Measurements from ENCODE around the gene NCAPG2.
"Not testable (repeated sequence)": the region's sequence is repeated elsewhere in the genome, so short reads cannot be mapped to it uniquely, and the experiment has no call there.

Gene NCAPG2

DNA sequence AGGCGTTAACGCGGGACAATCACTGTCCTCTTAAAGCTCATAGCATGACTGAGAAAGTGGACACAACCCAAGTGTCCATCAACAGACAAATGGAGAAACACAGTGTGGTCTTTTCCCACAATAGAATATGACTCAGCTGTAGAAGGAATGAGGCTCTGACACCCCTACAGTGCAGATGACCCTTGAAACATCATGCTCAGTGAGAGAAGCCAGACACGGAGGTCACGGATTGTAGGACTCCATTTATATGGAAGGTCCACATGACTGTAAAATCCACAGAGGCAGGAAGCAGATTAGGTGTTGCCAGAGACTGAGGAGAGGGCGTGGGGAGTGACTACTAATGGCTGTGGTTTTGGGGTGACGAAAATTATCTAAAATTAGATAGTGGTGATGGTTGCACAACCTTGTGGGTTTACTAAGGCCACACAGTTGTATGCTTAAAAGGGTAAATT, 6.1 kb upstream of the NCAPG2 start:
- H3K4me3 ChIP-seq (ENCODE audit: low read depth, low read length) = no peak overlapping the region
- in situ Hi-C loops (cut with HindIII; ENCODE audit: low sequenced_read_pairs) = no loop called here
- DNase-seq (ENCODE audit: low read depth, low spot score) = peak; percentile 75
- TF ChIP-seq, protein P1, sequence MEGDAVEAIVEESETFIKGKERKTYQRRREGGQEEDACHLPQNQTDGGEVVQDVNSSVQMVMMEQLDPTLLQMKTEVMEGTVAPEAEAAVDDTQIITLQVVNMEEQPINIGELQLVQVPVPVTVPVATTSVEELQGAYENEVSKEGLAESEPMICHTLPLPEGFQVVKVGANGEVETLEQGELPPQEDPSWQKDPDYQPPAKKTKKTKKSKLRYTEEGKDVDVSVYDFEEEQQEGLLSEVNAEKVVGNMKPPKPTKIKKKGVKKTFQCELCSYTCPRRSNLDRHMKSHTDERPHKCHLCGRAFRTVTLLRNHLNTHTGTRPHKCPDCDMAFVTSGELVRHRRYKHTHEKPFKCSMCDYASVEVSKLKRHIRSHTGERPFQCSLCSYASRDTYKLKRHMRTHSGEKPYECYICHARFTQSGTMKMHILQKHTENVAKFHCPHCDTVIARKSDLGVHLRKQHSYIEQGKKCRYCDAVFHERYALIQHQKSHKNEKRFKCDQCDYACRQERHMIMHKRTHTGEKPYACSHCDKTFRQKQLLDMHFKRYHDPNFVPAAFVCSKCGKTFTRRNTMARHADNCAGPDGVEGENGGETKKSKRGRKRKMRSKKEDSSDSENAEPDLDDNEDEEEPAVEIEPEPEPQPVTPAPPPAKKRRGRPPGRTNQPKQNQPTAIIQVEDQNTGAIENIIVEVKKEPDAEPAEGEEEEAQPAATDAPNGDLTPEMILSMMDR (IDR thresholded peaks at IDR 0.05; ENCODE audit: low read depth, low read length) = no peak

- DNase-seq (ENCODE audit: low read depth, low spot score) = no peak
- no peak overlapping the region for H3K4me3 ChIP-seq (ENCODE audit: low read depth, low read length)
- TF ChIP-seq, protein P1 (IDR thresholded peaks at IDR 0.05; ENCODE audit: low read depth, low read length) = no peak
- in situ Hi-C loops (cut with HindIII; ENCODE audit: low sequenced_read_pairs) = no loop called here
Measured at GRCh38 chr7:158707610-158708009, 3.0 kb upstream of the NCAPG2 start.

DNA sequence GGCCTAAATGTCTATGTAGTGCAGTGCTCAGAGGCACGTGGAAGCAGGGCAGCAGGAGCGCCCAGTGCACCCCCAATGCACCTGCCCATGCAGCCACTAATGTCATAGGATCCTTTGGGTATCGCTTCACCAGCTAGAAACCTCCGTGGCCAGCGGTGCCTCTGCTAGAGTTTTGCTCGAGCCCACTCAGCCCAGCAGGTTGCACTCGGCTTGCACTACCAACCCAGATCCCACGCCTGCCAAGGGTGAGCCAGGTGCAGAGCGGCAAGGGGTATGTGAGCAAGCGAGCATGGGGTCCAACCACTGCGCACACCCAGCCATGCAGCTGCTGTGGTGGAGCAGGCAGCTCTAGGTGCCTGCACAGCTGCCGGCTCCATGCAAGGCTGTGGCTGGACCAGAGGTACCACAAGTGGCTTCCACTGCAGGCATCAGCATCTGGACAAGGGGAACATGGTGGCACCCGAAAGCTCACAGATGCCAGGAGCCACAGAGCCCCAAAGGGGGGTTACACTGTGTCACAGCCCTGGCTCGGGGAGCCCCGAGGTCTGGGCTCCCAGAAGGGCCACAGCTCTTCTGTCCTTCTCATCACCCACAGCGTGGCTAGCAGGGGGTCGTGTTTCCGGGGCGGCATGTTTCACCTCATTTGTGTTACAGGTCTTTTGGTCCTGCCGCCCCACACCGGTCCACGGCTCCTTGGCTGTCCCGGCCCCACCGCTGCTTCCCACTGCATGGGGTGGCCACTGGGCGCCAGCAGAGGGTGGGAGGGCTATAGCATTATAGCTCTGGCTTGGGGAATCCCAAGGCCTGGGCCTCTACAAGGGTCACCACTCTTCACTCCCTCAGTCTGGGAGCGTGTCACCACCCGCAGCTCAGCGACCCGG, 2.3 kb upstream of the NCAPG2 start:
- DNase-seq (ENCODE audit: low read depth, low spot score) = no peak
- H3K4me3 ChIP-seq (ENCODE audit: low read depth, low read length) = no peak overlapping the region
- in situ Hi-C loops (cut with HindIII; ENCODE audit: low sequenced_read_pairs) = no loop called here
- TF ChIP-seq, protein P1 (IDR thresholded peaks at IDR 0.05; ENCODE audit: low read depth, low read length) = no peak

DNA sequence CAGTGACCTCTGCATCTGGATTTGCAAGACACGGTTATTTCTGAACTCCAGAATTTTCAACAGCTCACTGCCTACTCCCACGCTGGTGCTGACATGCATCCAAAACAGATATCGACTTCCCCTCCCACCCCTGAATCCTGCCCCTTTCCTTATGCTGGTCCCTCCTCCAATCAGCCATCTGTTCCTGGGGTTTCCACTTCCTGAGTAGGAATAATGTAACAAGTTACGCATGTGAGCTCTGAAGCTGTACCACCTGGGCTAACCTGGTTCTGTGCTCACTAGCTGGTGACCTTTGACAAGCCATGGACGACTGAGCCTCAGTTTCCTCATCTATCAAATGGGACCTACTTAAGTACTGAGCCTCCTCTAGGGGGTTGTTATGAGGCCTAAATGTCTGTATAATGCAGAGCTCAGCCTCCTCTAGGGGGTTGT, 1.7 kb upstream of the NCAPG2 start:
- no peak overlapping the region for H3K4me3 ChIP-seq (ENCODE audit: low read depth, low read length)
- no peak for DNase-seq (ENCODE audit: low read depth, low spot score)
- TF ChIP-seq, protein P1 (IDR thresholded peaks at IDR 0.05; ENCODE audit: low read depth, low read length) = no peak
- in situ Hi-C loops (cut with HindIII; ENCODE audit: low sequenced_read_pairs) = no loop called here

DNA sequence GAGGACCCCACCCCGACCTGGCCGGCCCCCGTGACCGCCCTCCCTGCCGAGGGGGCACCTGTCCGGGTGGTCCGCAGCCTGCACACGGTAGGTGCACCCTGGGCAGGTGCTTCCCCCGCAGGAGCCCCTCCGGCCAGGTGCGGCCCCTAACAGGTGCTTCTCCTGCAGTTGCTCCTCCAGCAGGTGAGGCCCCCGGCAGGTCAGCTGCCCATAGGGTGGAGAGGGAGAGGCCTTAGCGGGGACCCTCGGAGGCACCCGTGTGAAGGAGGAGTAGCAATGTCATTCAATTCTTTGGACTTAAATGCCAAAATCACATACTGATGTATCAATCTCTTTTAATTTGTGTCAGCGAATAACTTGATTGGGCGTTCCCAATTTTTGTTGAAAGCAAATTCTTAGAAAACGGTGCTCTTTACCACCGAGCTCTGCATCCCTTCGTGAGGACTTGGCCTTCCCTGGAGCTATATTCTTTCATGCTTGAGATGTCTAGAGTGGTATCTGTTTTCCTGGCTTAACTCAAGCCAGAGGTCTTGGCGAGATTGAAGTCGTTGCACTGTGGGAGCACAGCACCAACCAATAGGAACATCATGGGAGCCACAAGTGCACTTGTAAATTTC, 738 bp upstream of the NCAPG2 start:
- TF ChIP-seq, protein P1 (IDR thresholded peaks at IDR 0.05; ENCODE audit: low read depth, low read length) = no peak
- no peak for DNase-seq (ENCODE audit: low read depth, low spot score)
- in situ Hi-C loops (cut with HindIII; ENCODE audit: low sequenced_read_pairs) = no loop called here
- peak overlapping the region; percentile 74 for H3K4me3 ChIP-seq (ENCODE audit: low read depth, low read length)

DNA sequence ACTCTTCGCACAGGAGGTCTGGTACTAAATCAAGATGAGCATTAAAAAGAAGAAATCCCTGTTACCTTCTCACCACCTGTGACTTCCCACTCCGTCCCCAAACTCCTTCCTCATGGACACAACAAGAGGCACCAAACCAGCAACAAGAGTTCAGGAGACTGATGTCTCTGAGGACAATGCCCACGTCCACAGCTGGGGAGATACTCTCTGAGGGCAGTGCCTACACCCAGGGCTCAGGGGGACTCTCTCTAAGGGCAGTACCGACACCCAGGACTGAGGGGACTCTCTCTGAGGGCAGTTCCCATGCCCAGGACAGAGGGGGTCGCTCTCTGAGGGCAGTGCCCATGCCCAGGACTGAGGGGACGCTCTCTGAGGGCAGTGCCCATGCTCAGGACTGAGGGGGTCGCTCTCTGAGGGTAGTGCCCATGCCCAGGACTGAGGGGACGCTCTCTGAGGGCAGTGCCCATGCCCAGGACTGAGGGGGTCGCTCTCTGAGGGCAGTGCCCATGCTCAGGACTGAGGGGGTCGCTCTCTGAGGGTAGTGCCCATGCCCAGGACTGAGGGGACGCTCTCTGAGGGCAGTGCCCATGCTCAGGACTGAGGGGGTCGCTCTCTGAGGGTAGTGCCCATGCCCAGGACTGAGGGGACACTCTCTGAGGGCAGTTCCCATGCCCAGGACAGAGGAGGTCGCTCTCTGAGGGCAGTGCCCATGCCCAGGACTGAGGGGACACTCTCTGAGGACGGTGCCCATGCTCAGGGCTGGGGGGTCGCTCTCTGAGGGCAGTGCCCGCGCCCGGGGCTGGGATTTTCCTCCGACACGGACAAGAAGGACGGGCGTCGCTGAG, 703 bp downstream of the NCAPG2 start:
- in situ Hi-C loops (cut with HindIII; ENCODE audit: low sequenced_read_pairs); DNase-seq (ENCODE audit: low read depth, low spot score): not testable (repeated sequence)
- H3K4me3 ChIP-seq (ENCODE audit: low read depth, low read length) = peak overlapping the region; percentile 98
